Activated T-cell treated with anti-CD3 and anti-CD28 coated beads for 1 hour (primary cell): Measurements from ENCODE around the gene SELENOF.
"Not testable (repeated sequence)": the region's sequence is repeated elsewhere in the genome, so short reads cannot be mapped to it uniquely, and the experiment has no call there.

Source experiments
- DNase-seq: peaks from one replicate; pipeline ENCODE4 v3.0.0-alpha.2; 2020; ENCODE audit warnings: low read depth

Gene SELENOF

GRCh38 chr1:86856196-86856595 is 57.7 kb downstream of the SELENOF start:
- DNase-seq, result no peak

GRCh38 chr1:86854352-86854751 is 59.6 kb downstream of the SELENOF start:
- DNase-seq, result no peak

GRCh38 chr1:86852782-86853408 is 61.0 kb downstream of the SELENOF start:
- no peak for DNase-seq

GRCh38 chr1:86852289-86852688 is 61.6 kb downstream of the SELENOF start:
- no peak for DNase-seq

- no peak for DNase-seq
Observed at GRCh38 chr1:86849756-86850155, 64.2 kb downstream of the SELENOF start.

GRCh38 chr1:86848654-86849053 is 65.3 kb downstream of the SELENOF start:
- DNase-seq, result no peak

GRCh38 chr1:86846164-86846647 is 67.7 kb downstream of the SELENOF start:
- no peak for DNase-seq

GRCh38 chr1:86845514-86845913 is 68.4 kb downstream of the SELENOF start:
- no peak for DNase-seq

- no peak for DNase-seq
Observed at GRCh38 chr1:86841116-86841515, 72.8 kb downstream of the SELENOF start.

GRCh38 chr1:86833461-86834215 is 80.3 kb downstream of the SELENOF start:
- DNase-seq, result peak; percentile 34

GRCh38 chr1:86832433-86832832 is 81.5 kb downstream of the SELENOF start:
- DNase-seq, result no peak

- no peak for DNase-seq
Observed at GRCh38 chr1:86829321-86829720, 84.6 kb downstream of the SELENOF start.

- no peak for DNase-seq
Observed at GRCh38 chr1:86828024-86828423, 85.9 kb downstream of the SELENOF start.

- DNase-seq, result no peak
Observed at GRCh38 chr1:86826856-86827255, 87.1 kb downstream of the SELENOF start.

- DNase-seq, result no peak
Observed at GRCh38 chr1:86825319-86825718, 88.6 kb downstream of the SELENOF start.

GRCh38 chr1:86823821-86824500 is 90.0 kb downstream of the SELENOF start:
- DNase-seq, result no peak

GRCh38 chr1:86823386-86823785 is 90.5 kb downstream of the SELENOF start:
- no peak for DNase-seq

GRCh38 chr1:86822459-86822858 is 91.5 kb downstream of the SELENOF start:
- no peak for DNase-seq

- no peak for DNase-seq
Observed at GRCh38 chr1:86821956-86822355, 92.0 kb downstream of the SELENOF start.

GRCh38 chr1:86819970-86820369 is 94.0 kb downstream of the SELENOF start:
- DNase-seq, result not testable (repeated sequence)

- not testable (repeated sequence) for DNase-seq
Observed at GRCh38 chr1:86817246-86817826, 96.6 kb downstream of the SELENOF start.

GRCh38 chr1:86814118-86814517 is 99.8 kb downstream of the SELENOF start:
- DNase-seq, result not testable (repeated sequence)
